ENCODE data around the gene PLA1A.
A peak's percentile ranks its signal among the peaks of the same experiment; 100 is the strongest.
"Not testable (repeated sequence)": the region's sequence is repeated elsewhere in the genome, so short reads cannot be mapped to it uniquely, and the experiment has no call there.

Gene PLA1A

DNA sequence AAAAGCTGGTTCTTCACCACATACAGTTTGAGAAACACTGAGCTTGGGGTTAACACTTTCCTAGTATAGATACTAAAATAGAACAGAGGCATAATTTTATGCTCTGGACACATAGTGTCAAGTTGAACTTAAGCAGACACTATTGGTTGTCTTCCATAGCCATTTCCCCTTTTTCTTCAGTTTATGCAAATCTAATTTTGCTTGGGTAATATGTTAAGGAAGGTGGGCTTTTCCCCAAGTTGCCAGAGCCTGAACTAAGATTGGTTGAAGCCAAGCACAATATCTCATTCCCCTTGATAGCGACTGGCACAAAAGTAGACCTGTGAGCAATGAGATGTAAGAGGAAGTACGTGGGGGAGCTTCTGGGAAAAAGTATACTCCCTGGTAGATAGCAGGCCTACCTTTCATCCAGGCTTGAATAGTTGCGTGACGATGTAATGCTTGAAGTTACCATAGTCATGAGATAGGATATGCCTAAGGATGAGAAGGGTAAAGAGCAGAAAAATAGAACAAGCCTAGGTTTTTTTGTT, 67.2 kb downstream of the PLA1A start:
- Histone ChIP-seq H3K4me1 (ENCODE audit: control insufficient read depth, insufficient read depth, low read length) (peaks cover 16% of the 10 kb centered on the region), H3K9me3 (ENCODE audit: control insufficient read depth, low read length) (no peaks in the 10 kb centered on the region), H3K4me3 (ENCODE audit: low read length) (no peak overlapping the region), H3K36me3 (ENCODE audit: control insufficient read depth, insufficient read depth, low read length) (no peaks in the 10 kb centered on the region), H3K27me3 (ENCODE audit: control insufficient read depth, insufficient read depth, low read length) (no peaks in the 10 kb centered on the region), H3K9ac (ENCODE audit: low read length) (no peak overlapping the region)

DNA sequence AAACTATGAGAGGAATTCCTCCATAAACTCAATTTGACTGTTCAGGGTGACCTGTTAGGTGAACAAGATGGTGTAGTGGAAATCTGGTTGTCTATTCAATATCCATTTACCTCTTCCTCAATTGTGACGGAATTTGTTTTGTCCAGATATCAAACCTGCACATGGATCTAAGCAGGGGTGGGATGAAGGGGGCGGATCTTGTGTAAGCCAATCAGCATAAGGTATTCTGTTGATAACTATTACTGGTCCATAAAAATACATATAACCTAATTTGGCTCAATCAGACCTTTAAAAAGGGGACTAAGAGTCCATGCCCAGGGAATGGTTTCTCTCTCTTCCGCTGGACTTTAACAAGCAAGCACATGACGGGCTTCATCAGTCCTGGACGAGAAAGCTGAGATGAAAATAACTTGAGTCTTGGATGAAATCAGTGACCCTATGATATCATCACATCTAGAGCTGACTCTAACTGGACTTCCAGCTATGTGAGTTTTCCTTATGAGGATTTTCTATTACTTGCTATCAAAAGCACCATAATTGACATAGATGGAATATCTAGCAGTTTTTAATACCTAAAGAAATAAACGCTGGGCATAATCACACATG, 68.4 kb downstream of the PLA1A start:
- no peak overlapping the region for H3K9ac ChIP-seq (ENCODE audit: low read length)
- H3K4me3 ChIP-seq (ENCODE audit: low read length), result no peak overlapping the region
- H3K4me1 ChIP-seq (ENCODE audit: control insufficient read depth, insufficient read depth, low read length), result peaks cover 16% of the 10 kb centered on the region
- H3K27me3 ChIP-seq (ENCODE audit: control insufficient read depth, insufficient read depth, low read length), result no peaks in the 10 kb centered on the region
- no peaks in the 10 kb centered on the region for H3K36me3 ChIP-seq (ENCODE audit: control insufficient read depth, insufficient read depth, low read length)
- H3K9me3 ChIP-seq (ENCODE audit: control insufficient read depth, low read length), result no peaks in the 10 kb centered on the region

DNA sequence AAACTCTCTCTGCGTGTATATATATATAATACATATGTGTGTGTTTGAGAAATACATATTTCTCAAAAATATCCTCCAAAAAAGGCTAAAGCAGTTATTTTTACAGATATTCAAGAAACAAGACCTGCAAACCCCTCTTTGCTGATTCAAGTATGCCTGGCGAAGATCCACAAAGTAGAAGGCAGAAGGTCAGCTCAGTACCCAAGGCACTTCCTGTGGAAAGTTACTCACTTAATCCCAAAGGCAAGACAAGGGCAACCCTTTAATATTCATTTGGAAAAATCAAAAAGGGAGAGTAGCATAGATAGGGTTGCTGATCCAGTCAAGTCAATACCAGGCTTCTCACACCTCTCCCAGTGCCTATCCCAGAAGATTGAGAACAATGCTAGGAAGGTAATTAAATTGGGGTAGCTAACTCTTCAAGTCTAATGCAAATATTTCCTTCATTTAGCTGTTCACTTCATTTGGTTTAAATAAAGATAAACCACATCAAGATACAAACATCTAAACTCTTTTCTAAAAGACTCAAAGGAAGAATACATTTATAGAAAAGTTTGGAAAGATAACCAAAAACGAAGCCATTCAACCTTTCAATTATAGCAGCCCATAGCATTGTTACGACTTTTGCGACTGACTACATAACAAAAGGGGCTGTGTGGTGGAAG, 72.4 kb downstream of the PLA1A start:
- H3K36me3 ChIP-seq (ENCODE audit: control insufficient read depth, insufficient read depth, low read length), result peaks cover 3% of the 10 kb centered on the region
- no peaks in the 10 kb centered on the region for H3K9me3 ChIP-seq (ENCODE audit: control insufficient read depth, low read length)
- H3K4me3 ChIP-seq (ENCODE audit: low read length), result no peak overlapping the region
- no peak overlapping the region for H3K9ac ChIP-seq (ENCODE audit: low read length)
- peaks cover 5% of the 10 kb centered on the region for H3K4me1 ChIP-seq (ENCODE audit: control insufficient read depth, insufficient read depth, low read length)
- no peaks in the 10 kb centered on the region for H3K27me3 ChIP-seq (ENCODE audit: control insufficient read depth, insufficient read depth, low read length)

DNA sequence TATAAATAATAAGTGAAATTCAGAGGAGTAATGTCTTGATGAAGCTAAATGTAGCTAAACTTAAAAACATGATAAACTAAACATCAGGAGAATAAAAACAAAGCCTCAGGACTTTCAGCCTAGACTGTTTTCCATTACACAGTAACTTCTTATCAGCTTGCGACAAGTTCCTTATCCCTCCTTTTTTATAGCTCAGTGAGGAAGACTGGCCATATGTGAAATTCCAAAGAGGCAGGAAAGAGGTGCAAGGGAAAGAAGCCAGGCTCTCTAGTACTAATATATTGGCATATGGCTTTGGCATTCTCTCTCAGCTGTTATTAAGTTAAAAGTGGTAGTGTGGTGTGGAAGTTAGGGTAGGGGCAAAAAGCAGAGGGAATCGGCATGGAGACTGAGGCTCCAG, 75.1 kb downstream of the PLA1A start:
- Histone ChIP-seq H3K27me3 (ENCODE audit: control insufficient read depth, insufficient read depth, low read length) (no peaks in the 10 kb centered on the region), H3K4me3 (ENCODE audit: low read length) (no peak overlapping the region), H3K9ac (ENCODE audit: low read length) (no peak overlapping the region), H3K36me3 (ENCODE audit: control insufficient read depth, insufficient read depth, low read length) (peaks cover 3% of the 10 kb centered on the region), H3K9me3 (ENCODE audit: control insufficient read depth, low read length) (no peaks in the 10 kb centered on the region), H3K4me1 (ENCODE audit: control insufficient read depth, insufficient read depth, low read length) (peaks cover 11% of the 10 kb centered on the region)

DNA sequence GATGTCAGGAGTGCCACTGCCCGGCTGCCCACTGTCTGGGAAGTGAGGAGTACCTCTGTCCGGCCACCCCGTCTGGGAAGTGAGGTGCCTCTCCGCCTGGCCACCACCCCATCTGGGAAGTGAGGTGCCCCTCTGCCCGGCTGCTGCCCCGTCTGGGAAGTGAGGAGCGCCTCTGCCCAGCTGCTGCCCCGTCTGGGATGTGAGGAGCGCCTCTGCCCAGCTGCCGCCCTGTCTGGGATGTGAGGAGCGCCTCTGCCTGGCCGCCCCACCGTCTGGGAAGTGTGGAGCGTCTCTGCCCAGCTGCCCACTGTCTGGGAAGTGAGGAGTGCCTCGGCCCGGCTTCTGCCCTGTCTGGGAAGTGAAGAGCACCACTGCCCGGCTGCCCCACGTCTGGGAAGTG, 76.2 kb downstream of the PLA1A start:
- Histone ChIP-seq H3K9ac (ENCODE audit: low read length) (no peak overlapping the region), H3K4me1 (ENCODE audit: control insufficient read depth, insufficient read depth, low read length) (peaks cover 11% of the 10 kb centered on the region), H3K27me3 (ENCODE audit: control insufficient read depth, insufficient read depth, low read length) (no peaks in the 10 kb centered on the region), H3K36me3 (ENCODE audit: control insufficient read depth, insufficient read depth, low read length) (peaks cover 3% of the 10 kb centered on the region), H3K4me3 (ENCODE audit: low read length) (no peak overlapping the region), H3K9me3 (ENCODE audit: control insufficient read depth, low read length) (no peaks in the 10 kb centered on the region)

DNA sequence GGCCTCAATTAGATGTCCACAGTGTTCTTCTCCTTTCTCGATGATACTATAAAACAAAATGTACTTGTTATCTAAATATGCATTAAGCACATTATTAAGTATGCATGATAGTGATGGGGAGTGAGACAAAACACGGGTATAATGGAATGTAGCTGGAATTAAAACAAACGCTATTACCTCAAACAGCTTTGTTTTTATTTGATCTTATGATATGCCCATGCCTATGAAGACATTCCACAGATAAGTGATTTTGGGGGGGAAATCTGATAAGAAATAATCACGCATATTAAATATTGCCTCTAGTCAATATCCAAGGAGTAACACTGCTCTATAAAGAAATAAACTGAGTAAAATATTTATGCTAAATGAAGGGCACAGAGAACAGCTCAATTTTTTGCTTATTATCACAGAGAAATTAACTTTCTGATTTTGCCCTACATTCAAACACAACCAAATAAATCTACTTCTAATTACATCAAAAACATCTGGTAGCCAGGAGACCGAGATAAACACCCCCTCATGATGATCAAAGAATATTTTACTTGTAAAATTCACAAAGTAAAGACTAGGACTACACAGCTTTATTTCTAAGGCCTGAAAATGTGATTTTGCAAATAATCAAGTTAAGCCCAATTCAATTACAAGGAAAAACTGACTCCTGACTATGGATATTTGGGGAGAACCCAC, 77.6 kb downstream of the PLA1A start:
- Histone ChIP-seq H3K4me1 (ENCODE audit: control insufficient read depth, insufficient read depth, low read length) (peaks cover 11% of the 10 kb centered on the region), H3K27me3 (ENCODE audit: control insufficient read depth, insufficient read depth, low read length) (no peaks in the 10 kb centered on the region), H3K9ac (ENCODE audit: low read length) (peak overlapping the region; percentile 17), H3K9me3 (ENCODE audit: control insufficient read depth, low read length) (no peaks in the 10 kb centered on the region), H3K36me3 (ENCODE audit: control insufficient read depth, insufficient read depth, low read length) (peaks cover 3% of the 10 kb centered on the region), H3K4me3 (ENCODE audit: low read length) (peak overlapping the region; percentile 28)

DNA sequence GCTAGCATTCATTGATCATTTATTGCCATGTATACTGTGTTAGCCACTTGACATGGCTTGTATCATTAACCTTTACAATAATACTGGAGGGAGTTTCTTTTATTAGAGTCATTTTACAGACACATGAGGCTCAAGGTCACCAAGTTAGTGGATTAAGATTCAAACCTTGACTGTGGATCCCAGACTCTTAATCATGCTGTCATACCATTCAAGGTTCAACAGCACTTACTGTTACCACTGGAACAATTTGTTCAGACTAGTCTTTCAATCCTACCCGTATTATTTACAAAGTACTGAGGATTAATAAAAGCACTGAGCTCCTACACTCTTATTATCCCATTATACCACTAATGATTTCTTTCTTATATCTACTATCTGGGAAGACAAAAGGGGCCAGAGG, 78.3 kb downstream of the PLA1A start:
- Histone ChIP-seq H3K27me3 (ENCODE audit: control insufficient read depth, insufficient read depth, low read length) (no peaks in the 10 kb centered on the region), H3K4me1 (ENCODE audit: control insufficient read depth, insufficient read depth, low read length) (peaks cover 11% of the 10 kb centered on the region), H3K4me3 (ENCODE audit: low read length) (peak overlapping the region; percentile 28), H3K9me3 (ENCODE audit: control insufficient read depth, low read length) (no peaks in the 10 kb centered on the region), H3K9ac (ENCODE audit: low read length) (peak overlapping the region; percentile 72), H3K36me3 (ENCODE audit: control insufficient read depth, insufficient read depth, low read length) (peaks cover 3% of the 10 kb centered on the region)

DNA sequence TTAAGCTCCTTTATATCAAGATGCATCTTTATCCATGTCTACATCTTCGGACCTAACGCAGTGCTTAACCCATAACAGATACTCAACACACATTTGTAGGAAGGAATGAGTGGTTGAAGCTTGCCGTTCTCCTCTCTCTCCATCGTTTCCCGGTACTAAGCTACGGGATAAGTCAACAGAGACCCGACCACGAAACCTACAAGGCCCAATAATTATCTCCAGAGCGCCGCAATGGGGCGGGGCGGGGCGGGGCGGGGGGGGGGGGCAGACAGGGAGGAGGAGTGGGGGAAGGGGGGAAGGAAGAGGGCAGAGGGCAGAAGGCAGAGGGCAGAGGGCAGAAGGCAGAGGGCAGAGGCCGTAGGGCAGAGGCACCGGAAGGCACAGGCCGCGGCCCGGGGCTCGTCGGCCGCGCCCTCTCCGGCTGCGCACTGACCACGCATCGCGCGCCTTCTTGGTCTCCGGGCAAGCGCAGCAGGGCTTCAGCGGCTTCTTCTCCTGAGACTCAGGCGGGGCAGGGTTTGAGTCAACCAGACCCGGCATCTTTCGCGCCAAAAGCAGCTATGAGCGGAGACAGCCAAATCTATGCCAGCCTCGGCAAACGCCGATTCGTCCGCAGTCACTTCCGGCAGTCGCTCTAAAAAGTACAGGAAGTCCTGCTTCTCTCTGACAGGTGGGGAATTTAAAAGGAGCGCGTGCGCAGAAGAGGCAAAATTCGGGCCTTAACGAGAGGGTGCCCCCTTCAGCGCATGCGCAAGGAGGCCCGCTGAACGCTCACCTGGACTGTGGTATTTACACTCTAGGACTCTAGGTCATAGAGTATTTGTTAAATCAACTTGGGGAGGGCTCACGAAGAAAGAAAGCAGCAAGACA, 79.3 kb downstream of the PLA1A start, which contains the start of gene COX17:
Gene COX17 (minus strand): TSS at position 636 of the 870 bp plus-strand sequence. CDS start 96 bp downstream, at position 540.
- Histone ChIP-seq H3K4me1 (ENCODE audit: control insufficient read depth, insufficient read depth, low read length) (peaks cover 11% of the 10 kb centered on the region), H3K9me3 (ENCODE audit: control insufficient read depth, low read length) (no peaks in the 10 kb centered on the region), H3K4me3 (ENCODE audit: low read length) (peak within 1 kb of the TSS; percentile 68), H3K36me3 (ENCODE audit: control insufficient read depth, insufficient read depth, low read length) (peaks cover 3% of the 10 kb centered on the region), H3K27me3 (ENCODE audit: control insufficient read depth, insufficient read depth, low read length) (no peaks in the 10 kb centered on the region), H3K9ac (ENCODE audit: low read length) (peak within 1 kb of the TSS; percentile 72)

DNA sequence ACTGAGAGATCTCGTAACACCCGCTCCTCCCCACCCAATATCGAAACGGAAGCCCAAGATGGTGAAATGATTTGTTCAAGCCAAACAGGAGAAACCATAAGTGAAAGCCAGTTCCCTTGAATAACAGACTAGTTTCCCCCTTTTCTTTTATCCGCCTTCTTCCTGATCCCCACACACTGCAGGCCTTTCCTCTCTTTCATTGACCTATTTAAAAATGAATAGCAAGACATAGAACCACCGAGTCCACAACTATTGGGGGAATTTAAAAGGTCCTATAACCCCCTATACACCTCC, 79.9 kb downstream of the PLA1A start:
- H3K27me3 ChIP-seq (ENCODE audit: control insufficient read depth, insufficient read depth, low read length), result no peaks in the 10 kb centered on the region
- peak overlapping the region; percentile 71 for H3K9ac ChIP-seq (ENCODE audit: low read length)
- no peaks in the 10 kb centered on the region for H3K9me3 ChIP-seq (ENCODE audit: control insufficient read depth, low read length)
- peaks cover 3% of the 10 kb centered on the region for H3K36me3 ChIP-seq (ENCODE audit: control insufficient read depth, insufficient read depth, low read length)
- H3K4me1 ChIP-seq (ENCODE audit: control insufficient read depth, insufficient read depth, low read length), result peaks cover 11% of the 10 kb centered on the region
- H3K4me3 ChIP-seq (ENCODE audit: low read length), result peak overlapping the region; percentile 37

DNA sequence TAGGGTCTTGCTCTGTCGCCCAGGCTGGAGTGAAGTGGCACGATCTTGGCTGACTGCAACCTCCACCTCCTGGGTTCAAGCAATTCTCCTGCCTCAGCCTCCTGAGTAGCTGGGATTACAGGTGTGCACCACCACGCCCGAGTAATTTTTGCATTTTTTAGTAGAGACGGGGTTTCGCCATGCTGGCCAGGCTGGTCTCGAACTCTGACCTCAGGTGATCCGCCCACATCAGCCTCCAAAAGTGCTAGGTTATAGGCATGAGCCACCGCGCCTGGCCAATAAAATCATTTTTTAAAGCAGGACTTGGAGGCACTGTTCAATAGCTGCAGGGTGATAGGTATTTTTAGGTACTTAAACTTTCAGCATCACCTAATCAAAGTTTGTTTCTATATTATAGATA, 80.5 kb downstream of the PLA1A start:
- not testable (repeated sequence) for H3K36me3 ChIP-seq (ENCODE audit: control insufficient read depth, insufficient read depth, low read length); H3K9ac ChIP-seq (ENCODE audit: low read length); H3K27me3 ChIP-seq (ENCODE audit: control insufficient read depth, insufficient read depth, low read length); H3K4me3 ChIP-seq (ENCODE audit: low read length); H3K9me3 ChIP-seq (ENCODE audit: control insufficient read depth, low read length)
- H3K4me1 ChIP-seq (ENCODE audit: control insufficient read depth, insufficient read depth, low read length), result peaks cover 11% of the 10 kb centered on the region

Measured in mucosa of stomach (tissue), 1 donor.